Ecto neural progenitor cell (in vitro differentiated cells): ENCODE results near the gene RAB1A.
A peak's percentile ranks its signal among the peaks of the same experiment; 100 is the strongest.

ENCODE experiments used
- DNase-seq: peaks from one replicate; pipeline ENCODE4 v3.0.0-alpha.2; 2018; ENCODE audit warnings: low spot score

Gene RAB1A

DNA sequence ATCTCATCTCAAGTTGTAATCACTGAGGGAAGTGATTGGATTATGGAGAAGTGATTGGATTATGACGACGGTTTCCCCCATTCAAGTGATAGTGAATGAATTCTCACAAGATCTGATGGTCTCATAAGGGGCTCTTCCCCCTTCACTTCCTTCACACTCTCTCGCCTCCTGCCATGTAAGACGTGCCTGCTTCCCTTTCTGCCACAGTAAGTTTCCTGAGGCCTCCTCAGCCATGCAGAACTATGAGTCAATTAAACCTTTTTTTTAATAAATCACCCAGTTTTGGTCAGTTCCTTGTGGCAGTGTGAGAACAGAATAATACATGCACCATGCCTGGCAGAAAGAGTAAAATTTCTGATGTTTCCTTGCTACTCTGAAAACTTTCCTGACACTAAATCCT is 37.1 kb downstream of the RAB1A start:
- no peak for DNase-seq

DNA sequence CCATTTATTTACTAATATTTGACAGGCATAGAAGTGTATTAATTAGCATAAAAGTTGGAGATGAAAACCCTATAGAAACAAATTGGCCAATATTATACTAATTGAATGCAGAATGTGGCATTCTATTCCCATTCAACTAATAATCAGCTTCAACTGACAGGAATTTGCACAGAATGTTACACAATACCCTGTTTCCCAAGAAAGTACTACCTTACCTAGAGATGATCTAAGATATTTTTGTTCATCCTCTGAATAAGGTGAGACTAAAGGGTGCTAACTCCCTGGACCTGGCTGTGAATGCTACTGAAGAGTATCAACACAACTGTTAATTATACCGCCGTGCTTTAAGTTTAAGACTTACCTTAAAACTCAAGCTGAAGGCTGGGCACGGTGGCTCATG is 44.8 kb downstream of the RAB1A start:
- no peak for DNase-seq

DNA sequence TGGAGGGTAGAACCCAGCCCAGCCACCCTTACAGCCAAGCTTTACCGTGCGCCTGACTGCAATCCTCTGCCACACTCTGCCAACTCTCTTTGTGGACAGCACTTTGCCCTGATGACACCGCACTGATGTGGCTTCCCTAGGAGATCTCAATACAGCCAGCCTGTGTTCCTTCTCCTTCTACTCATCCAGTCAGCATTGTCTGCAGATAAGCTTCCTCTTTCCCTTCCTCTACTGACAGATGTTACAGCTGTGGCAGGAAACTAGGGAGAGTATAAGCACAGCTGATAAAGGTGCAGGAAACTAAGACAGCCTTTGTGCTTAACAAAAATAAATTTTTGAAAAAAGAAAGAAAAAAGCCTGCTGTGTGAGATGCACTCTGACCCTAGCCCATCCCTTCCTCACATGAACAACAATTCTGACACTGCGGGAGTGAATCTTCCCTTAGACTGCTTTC is 48.6 kb downstream of the RAB1A start:
- DNase-seq, result no peak

DNA sequence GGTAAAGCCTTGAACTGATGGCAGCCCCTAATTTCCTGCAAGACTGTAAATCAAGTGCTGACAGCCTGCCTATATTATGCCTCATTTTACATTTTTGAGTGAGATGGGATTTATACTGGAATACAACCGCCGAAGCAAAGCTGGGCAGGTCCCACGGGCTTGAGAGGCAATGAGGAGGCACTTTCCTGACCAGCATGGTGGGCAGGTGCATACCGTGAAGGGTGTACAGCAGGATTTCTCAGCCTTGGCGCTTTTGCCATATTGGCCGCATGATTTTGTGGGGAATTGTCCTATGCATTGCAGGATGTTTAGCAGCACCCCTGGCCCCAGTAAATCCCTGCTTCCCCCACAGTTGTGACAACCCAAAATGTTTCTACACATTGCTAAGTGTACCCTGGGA is 50.9 kb downstream of the RAB1A start:
- DNase-seq, result no peak

DNA sequence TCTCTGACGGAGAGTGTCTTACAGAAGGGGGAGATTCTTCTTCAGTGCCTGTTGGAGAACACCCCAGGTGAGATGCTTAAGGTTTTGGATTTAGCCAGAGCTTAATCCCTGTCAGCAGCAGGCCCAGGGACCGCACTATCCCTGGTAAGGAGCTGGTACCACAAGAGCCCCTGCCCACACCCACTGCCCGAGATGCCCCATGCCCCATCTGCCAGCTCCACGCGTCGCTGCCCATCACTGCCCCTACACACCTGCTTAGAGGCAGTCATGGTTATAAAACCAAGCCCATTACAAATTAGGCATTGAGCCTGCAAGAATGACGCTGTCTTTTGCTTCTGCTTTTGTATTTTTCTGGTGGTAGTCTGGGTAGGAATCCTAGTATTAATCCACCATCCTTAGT is 52.0 kb downstream of the RAB1A start:
- DNase-seq, result no peak

DNA sequence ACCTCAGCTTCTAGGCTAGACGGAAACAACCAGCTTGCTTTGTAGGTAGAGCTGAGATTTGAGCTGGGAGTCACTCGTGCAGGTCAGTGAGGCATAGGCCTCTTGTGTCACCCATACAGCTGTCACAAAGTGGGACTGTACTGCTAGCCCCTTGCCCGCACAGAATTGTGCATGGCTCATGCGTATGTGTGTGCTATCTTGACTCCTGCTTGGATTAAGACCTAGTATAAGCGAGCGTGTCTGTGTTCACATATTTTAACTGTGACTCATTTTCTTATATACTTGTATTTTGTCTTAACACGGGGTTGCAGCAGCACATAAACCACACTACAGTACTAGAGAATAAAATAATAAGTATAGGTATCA is 53.6 kb downstream of the RAB1A start:
- DNase-seq, result no peak

DNA sequence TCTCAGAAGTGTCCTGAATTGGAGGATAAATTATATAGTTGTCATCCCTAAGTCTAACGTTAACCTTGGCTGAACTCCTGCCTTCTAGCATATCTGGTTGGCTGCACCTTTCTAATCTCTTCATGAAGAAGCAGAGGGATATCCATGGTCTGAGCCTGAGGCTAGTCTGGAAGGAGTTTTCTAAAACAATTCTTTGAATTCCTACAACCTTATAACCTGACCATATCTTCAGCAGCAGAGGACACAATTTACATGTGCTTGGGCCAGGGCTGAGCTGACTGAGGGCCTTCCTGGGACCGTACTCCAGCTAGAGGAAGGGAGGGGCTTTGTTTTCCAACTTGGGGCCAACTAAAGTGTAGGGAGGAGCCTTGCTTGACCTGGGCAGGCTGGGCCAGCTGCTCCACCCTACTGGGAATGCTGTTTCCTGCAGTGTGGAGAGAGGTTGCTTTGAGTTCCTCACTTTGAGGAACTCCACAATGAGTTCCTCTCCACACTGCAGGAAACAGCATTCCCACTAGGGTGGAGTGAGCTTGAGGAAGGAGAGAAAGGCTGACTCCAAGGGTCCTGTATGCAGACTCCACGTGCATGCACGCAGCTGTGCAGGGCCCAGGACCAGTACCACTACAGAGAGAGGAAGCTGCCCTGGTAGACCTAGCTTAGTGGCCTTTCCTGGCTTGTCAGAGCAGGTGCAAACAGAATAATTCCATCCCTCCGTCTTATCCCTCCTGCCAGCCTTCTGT is 54.1 kb downstream of the RAB1A start:
- DNase-seq, result no peak

DNA sequence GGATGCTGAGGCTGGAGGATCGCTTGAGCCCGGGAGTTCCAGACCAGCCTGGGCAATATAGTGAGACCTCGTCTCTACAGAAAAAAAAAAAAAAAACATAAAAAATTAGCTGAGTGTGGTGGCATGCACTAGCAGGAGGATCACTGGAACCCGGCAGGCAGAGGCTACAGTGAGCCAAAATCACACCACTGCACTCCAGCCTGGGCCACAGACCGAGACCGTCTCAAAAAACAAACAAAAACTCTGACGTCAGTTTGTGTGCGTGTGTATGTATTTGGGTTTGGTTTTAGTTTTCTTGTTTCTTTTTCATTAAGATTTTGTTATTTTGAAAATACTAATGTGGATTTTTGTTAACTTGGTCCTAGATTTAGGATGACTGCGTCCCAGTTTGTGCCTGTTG is 54.7 kb downstream of the RAB1A start:
- no peak for DNase-seq

DNA sequence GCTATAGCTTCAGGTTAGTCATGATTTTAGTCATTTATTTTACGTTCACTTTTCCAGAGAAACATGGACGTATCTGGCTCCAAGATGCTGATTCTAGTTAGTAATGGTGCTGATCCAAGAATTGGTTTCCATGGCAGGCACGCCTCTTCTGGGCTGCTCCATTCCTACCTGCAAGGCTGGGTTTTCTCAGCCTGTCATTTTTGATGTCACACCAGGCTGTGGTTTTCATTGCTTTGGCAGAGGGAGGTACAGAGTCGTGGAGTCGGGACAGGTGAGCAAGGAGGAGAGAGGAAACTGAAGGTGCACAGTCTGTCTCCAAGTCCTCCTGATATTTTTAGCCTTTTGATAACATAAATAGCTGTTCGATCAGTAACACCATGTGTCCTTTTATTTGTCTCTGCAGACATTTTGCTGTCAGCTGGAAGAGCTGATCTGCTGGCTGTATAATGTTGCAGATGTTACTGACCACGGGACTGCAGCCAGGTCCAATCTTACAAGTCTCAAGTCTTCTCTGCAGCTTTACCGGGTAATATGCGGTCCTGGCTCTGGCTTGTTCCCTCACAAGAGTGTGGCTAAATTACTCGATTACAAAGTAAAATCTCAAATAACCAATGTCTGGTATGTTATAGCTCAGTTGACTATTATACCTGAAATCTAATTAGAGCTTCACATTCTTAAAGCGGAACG is 55.9 kb downstream of the RAB1A start:
- no peak for DNase-seq

DNA sequence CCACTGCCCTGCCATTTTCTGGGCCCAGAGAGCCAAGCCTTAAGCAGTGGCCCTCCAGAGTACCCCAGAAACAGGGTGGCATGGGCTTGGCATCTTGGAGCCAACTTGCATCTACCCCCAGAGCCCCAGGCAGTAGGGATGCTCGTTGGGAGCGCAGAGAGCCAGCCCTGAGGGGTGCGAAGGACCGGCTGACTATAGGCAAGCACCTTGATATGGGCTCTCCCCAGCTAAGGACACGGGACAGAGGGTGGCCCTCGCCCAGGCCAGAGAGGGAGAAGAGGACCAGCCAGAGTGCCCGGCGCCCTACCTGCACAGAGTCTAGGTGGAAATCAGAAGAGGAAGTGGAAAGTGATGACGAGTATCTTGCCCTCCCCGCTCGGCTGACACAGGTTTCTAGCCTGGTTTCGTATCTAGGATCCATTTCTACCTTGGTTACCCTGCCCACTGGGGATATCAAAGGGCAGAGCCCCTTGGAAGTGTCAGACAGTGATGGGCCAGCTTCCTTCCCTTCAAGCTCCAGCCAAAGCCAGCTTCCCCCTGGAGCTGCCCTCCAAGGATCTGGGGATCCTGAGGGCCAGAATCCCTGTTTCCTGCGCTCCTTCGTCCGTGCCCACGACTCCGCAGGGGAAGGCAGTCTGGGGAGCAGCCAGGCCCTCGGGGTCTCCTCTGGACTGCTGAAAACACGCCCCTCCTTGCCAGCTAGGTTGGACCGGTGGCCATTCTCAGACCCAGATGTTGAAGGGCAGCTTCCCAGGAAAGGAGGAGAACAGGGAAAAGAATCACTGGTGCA is 57.5 kb downstream of the RAB1A start:
- no peak for DNase-seq

DNA sequence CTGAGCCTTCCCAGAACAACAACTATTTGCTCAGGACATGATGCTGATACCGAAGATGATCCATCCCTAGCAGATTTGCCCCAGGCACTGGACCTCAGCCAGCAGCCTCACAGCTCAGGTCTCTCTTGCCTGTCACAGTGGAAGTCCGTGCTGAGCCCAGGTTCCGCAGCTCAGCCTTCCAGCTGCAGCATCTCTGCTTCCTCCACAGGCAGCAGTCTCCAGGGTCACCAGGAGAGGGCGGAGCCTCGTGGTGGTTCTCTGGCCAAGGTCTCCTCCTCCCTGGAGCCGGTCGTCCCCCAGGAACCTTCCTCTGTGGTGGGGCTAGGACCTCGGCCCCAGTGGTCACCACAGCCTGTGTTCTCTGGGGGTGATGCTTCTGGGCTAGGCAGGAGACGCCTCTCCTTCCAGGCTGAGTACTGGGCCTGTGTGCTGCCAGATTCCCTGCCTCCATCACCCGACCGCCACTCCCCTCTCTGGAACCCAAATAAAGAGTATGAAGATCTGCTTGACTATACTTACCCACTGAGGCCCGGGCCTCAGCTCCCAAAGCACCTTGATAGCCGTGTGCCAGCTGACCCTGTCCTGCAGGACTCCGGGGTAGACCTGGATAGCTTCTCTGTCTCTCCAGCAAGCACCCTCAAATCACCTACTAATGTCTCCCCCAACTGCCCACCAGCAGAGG is 58.3 kb downstream of the RAB1A start:
- peak; percentile 56 for DNase-seq

DNA sequence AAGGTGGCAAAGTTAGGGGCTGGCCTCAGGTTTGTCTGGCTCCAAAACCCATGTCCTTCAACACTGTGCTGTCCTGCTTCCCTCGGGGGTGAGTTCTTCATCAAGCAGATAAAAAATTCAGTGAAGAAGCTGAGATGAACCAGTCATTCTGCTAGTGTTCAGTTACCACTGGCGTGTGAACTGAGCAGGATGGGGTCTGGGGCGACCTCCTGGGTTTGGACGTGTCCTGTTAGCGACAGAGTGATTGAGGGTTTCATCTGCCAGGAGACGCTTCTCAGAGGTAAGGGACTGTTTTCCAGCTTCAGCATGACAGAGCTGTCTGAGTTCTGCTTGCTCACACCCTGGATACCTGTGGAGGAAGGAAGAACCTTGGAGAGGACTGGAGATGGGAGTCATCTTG is 59.0 kb downstream of the RAB1A start:
- DNase-seq, result peak; percentile 17

DNA sequence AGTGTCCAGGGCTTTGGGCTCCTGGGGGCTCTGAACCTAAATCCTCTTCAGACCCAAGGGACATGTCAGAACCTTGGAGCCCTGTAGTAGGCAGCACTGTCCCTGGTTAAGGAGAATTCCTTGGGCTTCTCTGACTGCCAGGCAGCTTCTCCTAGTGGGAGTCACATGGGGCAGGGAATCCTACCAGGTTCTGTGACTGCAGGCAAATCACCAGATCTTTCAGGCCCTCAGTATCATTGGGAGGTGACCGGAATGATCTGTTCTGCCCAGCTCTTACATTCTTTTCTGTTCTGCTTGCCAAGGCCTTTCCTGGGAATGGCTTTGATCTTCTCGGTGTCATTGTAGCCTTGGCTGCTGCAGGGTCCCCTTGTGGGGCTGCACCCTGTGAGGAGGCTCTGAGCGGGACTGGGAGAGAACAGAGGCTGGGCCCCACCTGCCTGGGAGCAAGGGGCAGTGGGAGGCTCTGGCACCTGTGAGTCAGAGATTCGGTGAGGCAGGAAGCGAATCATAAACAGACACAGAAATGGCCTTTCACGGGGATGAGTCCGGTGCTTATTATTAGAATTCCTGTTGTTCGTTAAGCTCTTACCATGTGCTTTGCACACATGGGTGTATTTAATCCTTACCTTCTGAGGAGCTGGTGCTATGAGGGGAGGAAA is 59.6 kb downstream of the RAB1A start:
- DNase-seq, result peak; percentile 38

DNA sequence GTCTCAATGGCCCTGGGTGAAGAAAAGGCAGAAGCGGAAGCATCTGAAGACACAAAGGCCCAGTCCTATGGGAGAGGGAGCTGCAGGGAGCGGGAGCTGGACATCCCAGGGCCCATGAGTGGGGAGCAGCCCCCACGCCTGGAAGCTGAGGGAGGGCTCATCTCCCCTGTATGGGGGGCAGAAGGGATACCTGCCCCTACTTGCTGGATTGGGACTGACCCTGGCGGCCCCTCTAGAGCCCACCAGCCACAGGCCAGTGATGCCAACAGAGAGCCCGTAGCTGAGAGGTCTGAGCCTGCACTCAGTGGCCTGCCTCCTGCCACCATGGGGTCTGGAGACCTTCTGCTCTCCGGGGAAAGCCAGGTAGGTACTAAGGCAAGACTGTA is 60.5 kb downstream of the RAB1A start:
- no peak for DNase-seq

DNA sequence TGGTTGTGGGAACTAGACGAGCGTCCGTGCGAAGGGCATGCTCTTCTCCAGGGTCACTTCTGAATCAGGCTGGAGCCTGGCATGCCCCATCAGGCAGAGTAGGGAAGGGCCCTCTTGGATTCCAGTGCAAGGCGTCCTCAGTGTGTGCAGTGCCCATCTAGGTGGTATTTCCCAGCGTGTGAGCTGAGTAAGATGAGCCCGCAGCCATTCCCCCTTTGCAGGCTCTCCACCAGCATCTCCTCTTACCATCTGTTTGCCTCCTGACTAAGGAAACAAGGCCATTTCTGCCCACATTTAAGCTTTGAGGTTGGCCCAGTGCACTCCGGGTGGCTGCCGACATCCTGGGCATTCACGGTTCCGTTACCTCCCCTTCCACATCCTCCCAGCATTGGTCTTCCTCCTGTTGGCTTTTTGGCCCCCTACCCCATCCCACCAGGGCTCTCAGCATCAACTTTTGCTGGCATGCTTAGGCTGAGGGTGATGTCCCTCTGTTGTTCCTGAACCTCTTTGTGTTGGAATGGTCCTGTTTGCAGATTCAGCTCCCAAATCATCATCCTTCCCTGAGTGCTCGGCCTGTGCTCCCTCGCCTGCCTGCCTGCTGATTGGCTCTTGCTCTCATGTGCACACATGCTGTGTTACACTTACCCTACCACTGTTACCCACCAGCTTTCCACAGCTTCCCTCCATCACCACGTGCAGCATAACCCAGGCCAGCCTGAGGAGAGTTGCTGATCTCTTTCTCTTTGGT is 61.9 kb downstream of the RAB1A start:
- no peak for DNase-seq

DNA sequence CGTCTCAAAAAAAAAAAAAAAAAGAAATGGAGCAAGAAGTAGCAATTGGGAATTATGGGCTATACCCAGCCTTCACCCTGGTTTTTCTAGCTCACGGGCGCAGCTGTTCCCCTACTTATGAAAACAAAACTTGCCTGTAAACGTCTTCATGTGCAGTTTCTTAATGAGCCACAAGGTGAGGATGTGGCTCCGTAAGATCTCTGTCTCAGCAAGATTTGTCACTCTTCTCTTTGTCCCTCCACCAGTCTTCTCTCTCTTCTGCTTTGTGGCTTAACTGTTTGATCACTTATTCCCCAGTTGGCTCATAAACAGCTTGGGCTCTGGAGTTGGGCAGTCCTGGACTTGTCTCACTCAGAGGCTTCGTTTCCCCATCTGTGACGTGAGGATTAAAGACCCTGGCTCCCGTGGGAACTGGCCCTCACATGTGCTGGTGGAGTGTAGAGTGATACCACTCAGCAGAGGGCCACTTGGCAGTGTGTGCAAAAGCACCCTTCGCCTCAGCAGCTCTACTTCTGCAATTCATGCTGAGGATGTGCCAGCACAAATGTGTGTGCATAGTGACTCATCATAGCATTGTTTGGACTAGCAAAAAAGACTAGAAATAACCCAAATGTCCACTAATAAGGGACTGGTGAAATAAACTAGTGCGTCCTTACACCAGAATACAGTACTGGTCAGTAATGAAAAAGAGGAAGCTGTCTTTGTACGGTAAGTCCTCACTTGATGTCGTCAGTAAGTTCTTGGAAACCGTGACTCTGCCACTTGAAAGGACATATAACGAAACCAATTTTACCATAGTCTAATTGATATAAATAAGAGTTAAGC is 65.0 kb downstream of the RAB1A start:
- DNase-seq, result no peak

DNA sequence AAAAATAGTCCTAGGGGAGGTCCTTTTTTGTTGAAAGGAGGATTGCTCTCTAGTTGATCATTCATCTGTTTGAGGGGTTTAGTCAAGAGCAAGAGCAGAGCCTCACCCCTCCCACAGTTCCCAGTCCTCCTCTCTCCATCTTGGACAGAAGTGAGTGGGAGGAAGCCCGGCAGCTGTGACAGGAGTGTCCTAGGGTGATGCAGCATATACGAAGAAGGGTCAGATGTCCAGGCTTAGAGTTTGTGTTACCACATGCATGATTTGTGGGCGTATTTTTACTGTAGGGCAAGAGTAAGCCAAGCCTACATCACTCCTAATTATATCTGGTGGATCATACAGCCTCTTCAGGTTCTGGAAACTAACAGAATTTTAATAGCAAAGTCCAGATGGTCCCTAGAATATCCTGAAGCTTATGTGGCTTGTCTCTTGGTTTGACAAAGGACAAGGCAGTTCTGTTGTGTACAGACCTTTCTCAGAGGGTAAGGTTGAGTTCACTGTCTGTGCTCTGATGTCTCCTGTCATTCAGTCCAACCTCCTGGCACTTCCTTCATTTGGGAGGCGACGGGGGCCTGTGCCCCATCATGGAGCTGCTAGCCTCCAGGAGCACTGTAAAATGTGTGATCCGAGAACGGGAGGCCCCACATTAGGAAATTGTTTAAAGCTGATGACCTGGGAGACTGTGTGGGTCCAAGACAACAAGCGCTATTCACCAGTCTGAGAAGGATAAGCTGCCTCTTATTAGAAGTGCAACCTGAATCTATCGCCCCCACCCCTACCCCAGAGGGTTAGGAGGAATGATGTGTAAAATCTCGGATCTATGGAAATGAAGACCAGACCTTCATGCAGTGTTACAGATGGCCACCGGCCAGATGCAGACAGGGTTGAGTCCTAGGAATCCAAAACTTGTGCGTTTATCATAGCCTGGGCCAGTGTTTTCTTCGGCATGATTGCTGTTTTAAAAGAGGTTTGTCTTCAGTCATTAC is 66.8 kb downstream of the RAB1A start:
- no peak for DNase-seq

DNA sequence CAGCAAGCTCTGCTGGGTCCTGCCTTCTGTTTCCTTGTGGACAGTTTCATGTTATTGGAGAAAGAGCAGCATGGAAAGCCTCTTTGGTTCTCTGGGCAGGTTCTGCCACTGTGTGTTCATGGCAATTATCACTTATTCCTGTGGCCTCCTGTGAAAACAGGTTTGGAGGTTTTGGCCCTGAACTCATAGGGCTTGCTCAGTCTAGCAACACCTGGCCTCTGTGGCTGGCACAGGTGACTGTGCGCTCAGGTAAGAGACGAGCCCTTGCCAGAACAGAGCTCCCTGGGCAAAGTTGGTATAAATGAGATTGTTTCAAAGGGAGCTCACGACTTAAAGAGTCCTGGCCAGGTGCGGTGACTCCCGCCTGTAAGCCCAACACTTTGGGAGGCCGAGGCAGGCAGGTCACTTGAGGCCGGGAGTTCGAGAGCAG is 68.0 kb downstream of the RAB1A start:
- DNase-seq, result no peak
